Heart right ventricle (tissue), 16 donors: ENCODE results near the gene ZKSCAN8. TPM values are rescaled to one million over a fixed set of nuclear protein-coding genes. Genes with fewer than 3 reads are reported as not detected.

Experiments used
- ATAC-seq, 8 donors: fragments of 200-7000 bp; cut with Tn5 transposase; one replicate each; pipeline ENCODE4 v1.9.1; 2020; ENCODE audit warnings: mild to moderate bottlenecking in 8 of 8, moderate library complexity in 8 of 8, moderate number of reproducible peaks in 1 of 8
- DNase-seq, 2 donors: peaks; one replicate each; pipeline ENCODE4 v3.0.0-alpha.2; 2020
- H3K27ac ChIP-seq, 10 donors: fragments of 200-600 bp; sonication (generic) in 2 of 10; one replicate each; pipeline versions ENCODE4 v1.5.0 to v1.8.0; 2020 to 2022; ENCODE audit warnings: mild to moderate bottlenecking in 3 of 10
- H3K27me3 ChIP-seq, 7 donors: fragments of 200-600 bp; one replicate each; pipeline ENCODE4 v1.8.0; 2021 to 2022; ENCODE audit warnings: mild to moderate bottlenecking in 2 of 7
- H3K36me3 ChIP-seq, 9 donors: fragments of 200-600 bp; sonication (generic) in 1 of 9; one replicate each; pipeline versions ENCODE4 v1.5.0 to v1.8.0; 2020 to 2022; ENCODE audit warnings: mild to moderate bottlenecking in 2 of 9
- H3K4me1 ChIP-seq, 9 donors: fragments of 200-600 bp; sonication (generic) in 1 of 9; one replicate each; pipeline versions ENCODE4 v1.5.0 to v1.8.0; 2020 to 2022; ENCODE audit warnings: mild to moderate bottlenecking in 4 of 9
- H3K4me3 ChIP-seq, 10 donors: fragments of 200-600 bp; sonication (generic) in 2 of 10; one replicate each; pipeline versions ENCODE4 v1.5.0 to v1.8.0; 2020 to 2022; ENCODE audit warnings: mild to moderate bottlenecking in 7 of 10, moderate library complexity in 2 of 10
- H3K9me3 ChIP-seq, 11 donors: fragments of 200-600 bp in 10 of 11; sonication (generic) in 2 of 11; one replicate each; pipeline versions ENCODE4 v1.5.0 to v1.8.0; 2013 to 2022; ENCODE audit warnings: mild to moderate bottlenecking in 2 of 11, control low read depth in 1 of 11, moderate library complexity in 1 of 11
- WGBS, 2 donors: extraction: QIAGEN DNeasy Blood & Tissue Kit; methylation state at CpG; one replicate each; pipeline ENCODE4 v1.1.7; 2013; ENCODE audit warnings: inconsistent platforms in 1 of 2; 5-methylcytosine and 5-hydroxymethylcytosine counted together
- intact Hi-C, 10 donors: fragments of 100-400 bp; cut with DNase I; formaldehyde crosslinking; loops; one replicate each; pipeline versions ENCODE4 v1.11.1 to v1.14.2; 2022
- polyA plus RNA-seq, 2 donors: library from polyadenylated mRNA; stranded (reverse); fragments of 200-250 nt; gene quantifications; one replicate each; pipeline ENCODE4 v1.2.3, GENCODE V29; 2013
- total RNA-seq, 10 donors: library from RNA; stranded (reverse); fragmentation: NEBNext Ultra II Directional in 3 of 10; extraction: Animal tissue kit (Norgen Biotek cat#: 25700) in 3 of 10; gene quantifications; one replicate each; pipeline versions ENCODE4 v1.2.1 to v1.2.4, GENCODE V29; 2021 to 2023
- TF ChIP-seq, protein P1 (sequence below), 9 donors: fragments of 200-600 bp; sonication (generic) in 2 of 9; IDR thresholded peaks; one replicate each; pipeline versions ENCODE4 v1.5.0 to v1.8.0; 2021 to 2022; ENCODE audit warnings: antibody characterized with exemption in 9 of 9, mild to moderate bottlenecking in 5 of 9, moderate library complexity in 1 of 9
- donor health status: Arrhythmogenic right ventricular cardiomyopathy.
- donor health status: ischemic (EF 13 %, LVEDD 7.1; RV severe dilation, severe dysfunction).
- donor health status: healthy with polysubstance abuse.
- donor health status: DM: no; HTN: yes; CAD: no.
- donor health status: DM: no; HTN: no; CAD: no.
- donor health status: ischemic (EF 25% LVEDD 6.9; RV normal size, moderate dysfunction).
- donor health status: ischemic (EF 25% LVEDD 5.7; RV mildly dilated, moderate dysfunction).
- donor health status: healthy.
- donor health status: DM: yes; HTN: yes; CAD: no.
- donor health status: Ischemic cardiomyopathy.
- donor health status: ischemic (EF 35%, LVEDD 5.7; RV mildly dilated, moderate dysfunction).
- donor health status: nonischemic (EF 11% LVEDD 7.7; RV severe dilation, severe dysfunction).
- donor health status: DM: yes; HTN: yes; CAD: no.
- donor health status: PGD.
- donor health status: ischemic (EF 29% LVEDD 5.4; RV normal size, mild dysfunction).
- donor health status: nonischemic (EF 23%, LVEDD 6.1; RV moderate dilation, normal function).

The ZKSCAN8 gene
- total and polyA plus RNA-seq, 12 donors: 2.7 to 18.5 (median 14.0) TPM

DNA sequence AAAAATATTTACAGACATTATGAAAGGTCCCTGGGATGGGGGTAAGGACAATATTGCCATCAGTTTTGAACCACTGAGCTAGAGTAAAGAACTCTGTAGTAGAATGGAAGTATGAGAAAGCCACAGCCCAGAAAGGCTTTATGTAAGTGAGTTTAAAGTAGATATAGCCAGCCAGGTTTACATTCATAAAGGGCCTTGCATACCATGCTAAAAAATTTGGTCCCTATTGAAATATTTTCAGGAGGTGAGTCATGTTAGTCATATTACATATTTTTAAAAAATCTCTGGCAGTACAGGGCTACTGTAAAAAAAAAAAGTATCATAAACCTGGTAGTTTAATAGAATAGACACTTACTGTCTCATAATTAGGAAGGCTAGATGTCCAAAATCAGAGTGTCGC is 3.5 kb downstream of the ZKSCAN8 start:
- no peak overlapping the region for H3K4me3 ChIP-seq
- intact Hi-C loops: no loop called here
- H3K4me1 ChIP-seq: peaks cover 0 to 36% (median 22%) of the 10 kb centered on the region in 9 donors
- H3K36me3 ChIP-seq: peaks cover 0 to 63% (median 24%) of the 10 kb centered on the region in 9 donors
- ATAC-seq (no peak), DNase-seq (no peak)
- H3K27me3 ChIP-seq: no peaks in the 10 kb centered on the region
- H3K9me3 ChIP-seq: no peaks in the 10 kb centered on the region
- no peak overlapping the region for H3K27ac ChIP-seq
- TF ChIP-seq, protein P1, sequence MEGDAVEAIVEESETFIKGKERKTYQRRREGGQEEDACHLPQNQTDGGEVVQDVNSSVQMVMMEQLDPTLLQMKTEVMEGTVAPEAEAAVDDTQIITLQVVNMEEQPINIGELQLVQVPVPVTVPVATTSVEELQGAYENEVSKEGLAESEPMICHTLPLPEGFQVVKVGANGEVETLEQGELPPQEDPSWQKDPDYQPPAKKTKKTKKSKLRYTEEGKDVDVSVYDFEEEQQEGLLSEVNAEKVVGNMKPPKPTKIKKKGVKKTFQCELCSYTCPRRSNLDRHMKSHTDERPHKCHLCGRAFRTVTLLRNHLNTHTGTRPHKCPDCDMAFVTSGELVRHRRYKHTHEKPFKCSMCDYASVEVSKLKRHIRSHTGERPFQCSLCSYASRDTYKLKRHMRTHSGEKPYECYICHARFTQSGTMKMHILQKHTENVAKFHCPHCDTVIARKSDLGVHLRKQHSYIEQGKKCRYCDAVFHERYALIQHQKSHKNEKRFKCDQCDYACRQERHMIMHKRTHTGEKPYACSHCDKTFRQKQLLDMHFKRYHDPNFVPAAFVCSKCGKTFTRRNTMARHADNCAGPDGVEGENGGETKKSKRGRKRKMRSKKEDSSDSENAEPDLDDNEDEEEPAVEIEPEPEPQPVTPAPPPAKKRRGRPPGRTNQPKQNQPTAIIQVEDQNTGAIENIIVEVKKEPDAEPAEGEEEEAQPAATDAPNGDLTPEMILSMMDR (IDR thresholded peaks at IDR 0.05): no peak
- WGBS, 2 donors: 97 to 98% methylated on average over 1 of the region's 1 CpG

DNA sequence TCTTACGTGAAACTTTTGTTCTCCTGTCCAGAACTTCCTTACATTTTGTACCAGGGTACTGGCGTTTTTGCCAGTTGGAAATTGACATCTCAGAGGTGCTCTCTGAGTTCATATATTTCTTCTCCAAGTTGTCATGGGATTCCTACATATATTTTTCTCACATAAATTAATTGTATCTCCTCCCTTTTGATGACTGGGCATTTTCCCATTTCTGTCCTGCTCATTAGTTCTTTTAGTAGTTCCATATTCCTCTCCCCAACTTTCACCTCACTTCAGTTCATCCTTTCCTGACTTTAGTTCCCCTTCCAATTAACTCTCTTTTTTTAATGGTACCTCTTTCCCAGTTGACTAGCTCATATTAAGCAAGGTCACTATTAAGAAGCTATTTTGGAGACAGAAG is 10.8 kb downstream of the ZKSCAN8 start:
- Histone ChIP-seq H3K27me3 (no peaks in the 10 kb centered on the region), H3K36me3 (peaks cover 5 to 100% (median 71%) of the 10 kb centered on the region in 9 donors), H3K4me3 (no peak overlapping the region), H3K9me3 (no peaks in the 10 kb centered on the region), H3K27ac (no peak overlapping the region), H3K4me1 (no peaks in the 10 kb centered on the region)
- intact Hi-C loops: no loop called here
- DNase-seq (no peak), ATAC-seq (no peak)
- 95 to 100% methylated on average over 2 of the region's 2 CpGs for whole genome bisulfite sequencing, 2 donors
- TF ChIP-seq, protein P1 (IDR thresholded peaks at IDR 0.05): no peak

- H3K9me3 ChIP-seq: no peaks in the 10 kb centered on the region
- no peaks in the 10 kb centered on the region for H3K27me3 ChIP-seq
- ATAC-seq: no peak
- WGBS, 2 donors: 98 to 100% methylated on average over 1 of the region's 1 CpG
- H3K4me3 ChIP-seq: no peak overlapping the region
- intact Hi-C loops: no loop called here
- H3K36me3 ChIP-seq: peaks cover 5 to 100% (median 68%) of the 10 kb centered on the region in 9 donors
- TF ChIP-seq, protein P1 (IDR thresholded peaks at IDR 0.05): no peak
- no peak overlapping the region for H3K27ac ChIP-seq
- no peak for DNase-seq
- H3K4me1 ChIP-seq: no peaks in the 10 kb centered on the region
These were observed 11.9 kb downstream of the ZKSCAN8 start for GRCh38 chr6:28153546-28153945.

DNA sequence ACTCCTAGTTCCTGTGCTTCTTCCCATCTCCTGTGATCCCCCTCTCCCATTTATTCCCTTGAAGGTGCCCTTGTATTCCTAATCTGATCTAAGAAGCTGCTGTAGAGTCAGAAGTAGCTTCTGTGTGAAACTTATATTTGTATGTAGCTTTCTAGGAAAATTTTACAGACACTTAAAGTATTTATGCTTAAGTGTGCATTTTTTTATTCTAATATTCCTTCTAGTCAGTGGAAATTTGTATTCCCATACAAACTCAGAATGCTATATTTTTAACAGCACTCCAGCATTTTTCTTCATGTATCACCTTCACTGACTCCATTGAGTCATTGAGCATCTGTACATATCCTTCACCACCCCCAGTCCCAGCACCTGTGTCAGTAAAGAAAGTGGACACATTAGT is 12.7 kb downstream of the ZKSCAN8 start:
- Histone ChIP-seq H3K4me3 (no peak overlapping the region), H3K36me3 (peaks cover 5 to 100% (median 61%) of the 10 kb centered on the region in 9 donors), H3K4me1 (no peaks in the 10 kb centered on the region), H3K27me3 (no peaks in the 10 kb centered on the region), H3K9me3 (no peaks in the 10 kb centered on the region), H3K27ac (no peak overlapping the region)
- DNase-seq (no peak), ATAC-seq (no peak)
- intact Hi-C loops: no loop called here
- TF ChIP-seq, protein P1 (IDR thresholded peaks at IDR 0.05): no peak
